ENCODE results near the gene KCNN3.

KCNN3 gene

DNA sequence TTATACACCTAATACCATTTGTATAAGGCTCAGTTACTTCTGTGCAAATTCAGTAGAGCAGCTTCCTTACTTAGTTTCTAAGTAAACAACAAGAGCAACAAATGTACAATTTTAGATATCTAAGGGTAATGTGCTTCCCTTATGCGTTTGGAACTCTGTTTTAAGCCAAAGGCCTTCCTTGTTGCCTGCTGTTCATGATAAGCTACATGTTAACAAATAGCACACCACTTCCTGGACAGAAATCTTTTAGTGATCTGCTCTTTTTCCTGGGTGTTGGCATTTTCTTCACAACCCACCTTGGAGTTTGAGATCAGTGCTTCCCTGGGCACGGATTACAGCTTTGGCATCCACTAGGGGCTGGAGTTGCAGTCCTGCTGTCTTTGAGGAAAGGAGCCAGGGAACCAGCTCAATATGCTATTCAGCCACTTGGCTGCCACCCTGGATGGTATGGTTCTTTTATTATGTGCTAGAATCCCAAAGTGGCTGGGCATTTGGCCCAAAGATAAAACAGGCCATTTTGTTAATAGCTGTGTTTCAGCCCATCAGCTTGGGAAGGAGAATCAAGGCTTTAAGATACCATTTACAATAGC is 206.5 kb downstream of the KCNN3 start:
- Histone ChIP-seq H3K27me3 (ENCODE audit: insufficient read depth, low read length) (no peaks in the 10 kb centered on the region), H3K4me3 (ENCODE audit: low read length) (no peak overlapping the region), H3K27ac (ENCODE audit: low read length) (no peak overlapping the region), H3K9me3 (ENCODE audit: insufficient read depth, low read depth, low read length) (no peaks in the 10 kb centered on the region), H3K4me1 (ENCODE audit: insufficient read depth, low read length) (no peaks in the 10 kb centered on the region), H3K36me3 (ENCODE audit: insufficient read depth, low read depth, low read length) (no peaks in the 10 kb centered on the region), H3K9ac (ENCODE audit: low read depth, low read length) (no peak overlapping the region)

DNA sequence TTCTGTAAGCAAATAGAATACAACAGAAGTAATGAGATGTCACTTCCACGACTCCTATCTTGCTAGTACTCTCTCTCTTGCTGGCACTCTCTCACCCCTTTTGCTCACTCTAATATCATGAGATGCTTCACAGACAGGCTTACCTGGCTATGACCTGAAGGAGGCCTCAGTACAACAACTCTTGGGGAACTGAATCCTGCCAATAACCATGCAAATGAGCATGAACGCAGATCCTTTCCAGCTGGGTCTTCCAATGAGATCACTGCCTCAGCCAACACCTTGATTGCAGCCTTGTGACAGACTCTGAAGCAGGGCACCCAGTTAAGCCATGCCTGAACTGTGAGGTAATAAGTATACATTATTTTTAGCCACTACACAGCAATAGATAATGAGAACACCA is 209.0 kb downstream of the KCNN3 start:
- Histone ChIP-seq H3K27ac (ENCODE audit: low read length) (no peak overlapping the region), H3K9ac (ENCODE audit: low read depth, low read length) (no peak overlapping the region), H3K9me3 (ENCODE audit: insufficient read depth, low read depth, low read length) (no peaks in the 10 kb centered on the region), H3K27me3 (ENCODE audit: insufficient read depth, low read length) (no peaks in the 10 kb centered on the region), H3K36me3 (ENCODE audit: insufficient read depth, low read depth, low read length) (no peaks in the 10 kb centered on the region), H3K4me3 (ENCODE audit: low read length) (no peak overlapping the region), H3K4me1 (ENCODE audit: insufficient read depth, low read length) (no peaks in the 10 kb centered on the region)

DNA sequence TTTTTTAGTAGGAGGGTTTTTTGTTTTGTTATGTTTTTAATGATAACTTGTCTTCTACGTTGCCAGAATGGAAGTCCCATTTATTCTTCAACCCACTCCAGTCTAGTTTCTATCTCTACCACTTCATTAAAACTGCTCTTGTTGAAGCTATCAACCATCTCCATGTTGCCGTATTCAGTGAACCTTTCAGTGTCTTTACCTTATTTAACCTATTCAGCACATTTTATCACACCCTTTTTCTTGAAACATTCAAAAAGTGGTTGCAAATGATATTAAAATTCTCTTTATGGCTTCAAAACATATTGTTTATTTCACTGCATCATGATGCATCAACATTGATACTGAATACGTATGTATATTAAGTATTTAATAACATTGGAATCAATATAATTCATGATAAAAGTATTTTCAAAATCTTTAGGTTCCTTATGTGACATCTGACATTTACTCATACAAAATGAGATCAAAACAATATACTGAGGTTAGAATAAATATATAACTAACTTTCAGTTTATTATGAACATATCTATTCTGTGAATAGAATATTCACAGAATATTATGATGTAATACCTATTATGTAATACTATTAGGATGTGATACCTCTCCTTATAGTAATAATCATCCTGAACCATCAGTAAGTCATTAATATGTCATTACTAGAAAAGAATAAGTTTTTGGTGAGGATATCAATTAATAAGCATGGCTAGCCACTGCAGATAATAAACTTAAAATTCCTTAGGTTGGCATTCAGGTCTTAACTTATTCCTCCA is 210.1 kb downstream of the KCNN3 start:
- Histone ChIP-seq H3K4me3 (ENCODE audit: low read length) (no peak overlapping the region), H3K4me1 (ENCODE audit: insufficient read depth, low read length) (no peaks in the 10 kb centered on the region), H3K36me3 (ENCODE audit: insufficient read depth, low read depth, low read length) (no peaks in the 10 kb centered on the region), H3K27me3 (ENCODE audit: insufficient read depth, low read length) (no peaks in the 10 kb centered on the region), H3K9ac (ENCODE audit: low read depth, low read length) (no peak overlapping the region), H3K27ac (ENCODE audit: low read length) (no peak overlapping the region), H3K9me3 (ENCODE audit: insufficient read depth, low read depth, low read length) (no peaks in the 10 kb centered on the region)

DNA sequence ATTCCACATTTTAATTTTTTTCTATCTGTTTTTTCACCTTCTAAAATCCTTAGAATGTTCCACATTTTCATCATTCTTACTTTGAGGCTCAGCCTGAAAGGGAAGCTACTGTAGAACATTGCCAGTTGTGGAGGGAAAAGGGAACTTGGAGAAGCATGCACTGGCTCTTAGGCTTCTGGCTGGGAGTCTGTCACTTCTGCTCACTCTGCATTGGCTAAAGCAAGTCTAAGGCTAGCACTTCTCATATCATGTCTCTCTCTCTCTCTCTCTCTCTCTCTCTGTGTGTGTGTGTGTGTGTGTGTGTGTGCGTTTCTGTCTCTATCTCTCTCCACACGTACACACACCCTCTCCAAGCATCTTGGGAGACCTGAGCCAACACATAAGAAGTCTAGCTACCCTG is 212.5 kb downstream of the KCNN3 start:
- no peak overlapping the region for H3K27ac ChIP-seq (ENCODE audit: low read length)
- no peaks in the 10 kb centered on the region for H3K9me3 ChIP-seq (ENCODE audit: insufficient read depth, low read depth, low read length)
- H3K9ac ChIP-seq (ENCODE audit: low read depth, low read length), result no peak overlapping the region
- H3K36me3 ChIP-seq (ENCODE audit: insufficient read depth, low read depth, low read length), result no peaks in the 10 kb centered on the region
- no peaks in the 10 kb centered on the region; the same call in 1 of the 2 replicates for H3K4me1 ChIP-seq (ENCODE audit: insufficient read depth, low read length)
- H3K27me3 ChIP-seq (ENCODE audit: insufficient read depth, low read length), result no peaks in the 10 kb centered on the region
- no peak overlapping the region for H3K4me3 ChIP-seq (ENCODE audit: low read length)

DNA sequence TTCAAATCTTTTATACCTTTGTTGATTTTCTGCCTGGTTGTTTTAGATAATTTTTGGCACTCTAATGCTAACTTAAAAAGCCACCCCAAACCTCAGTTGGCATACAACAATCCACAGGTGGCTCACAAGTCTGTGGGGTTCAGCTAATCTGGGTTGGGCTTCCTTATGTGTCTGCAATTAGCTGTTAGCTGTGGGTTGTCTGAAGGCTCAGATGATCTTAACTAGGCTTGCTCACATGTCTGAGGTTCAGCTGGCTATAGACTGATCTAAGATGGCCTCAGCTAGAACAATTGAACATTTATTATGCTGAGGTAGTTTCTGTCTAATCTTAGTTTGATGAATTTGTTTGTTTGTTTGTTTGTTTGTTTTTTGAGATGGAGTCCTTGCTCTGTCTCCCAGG is 217.2 kb downstream of the KCNN3 start:
- Histone ChIP-seq H3K27me3 (ENCODE audit: insufficient read depth, low read length) (no peaks in the 10 kb centered on the region), H3K9ac (ENCODE audit: low read depth, low read length) (no peak overlapping the region), H3K27ac (ENCODE audit: low read length) (no peak overlapping the region), H3K9me3 (ENCODE audit: insufficient read depth, low read depth, low read length) (no peaks in the 10 kb centered on the region), H3K4me1 (ENCODE audit: insufficient read depth, low read length) (no peaks in the 10 kb centered on the region; the same call in 1 of the 2 replicates), H3K36me3 (ENCODE audit: insufficient read depth, low read depth, low read length) (no peaks in the 10 kb centered on the region), H3K4me3 (ENCODE audit: low read length) (no peak overlapping the region)
